GM19328 (cell line): ENCODE results near the gene PDE4B.
"Not testable (repeated sequence)": the region's sequence is repeated elsewhere in the genome, so short reads cannot be mapped to it uniquely, and the experiment has no call there.

Experiments
- ATAC-seq: cut with Tn5 transposase; IDR thresholded peaks from one replicate; pipeline ENCODE4 v1.9.1; 2021; ENCODE audit warnings: mild to moderate bottlenecking, moderate library complexity; ENCODE audit not compliant: unreplicated experiment

The PDE4B gene

GRCh38 chr1:66043186-66043585 lies 250.5 kb downstream of the PDE4B start:
- no peak for ATAC-seq

- no peak for ATAC-seq
Measured at GRCh38 chr1:66044912-66045311, 252.2 kb downstream of the PDE4B start.

DNA sequence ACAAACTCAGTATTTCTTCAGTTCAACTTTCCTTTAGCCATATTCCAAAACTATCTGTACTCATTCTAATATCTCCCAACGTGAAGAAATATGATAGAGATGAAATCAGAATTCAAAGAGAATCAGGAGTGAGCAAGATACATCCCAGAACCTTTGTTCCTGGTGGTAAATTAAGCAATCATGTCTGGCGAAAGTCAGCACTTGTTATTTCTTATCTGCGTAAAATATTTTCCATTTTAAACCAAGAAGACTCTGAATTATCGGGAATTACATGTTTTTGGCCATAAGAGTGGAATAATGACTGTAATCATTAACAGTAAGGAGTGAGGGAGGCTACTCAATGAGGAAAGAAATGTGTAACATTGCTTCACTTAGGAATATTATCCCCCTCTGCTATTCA lies 253.7 kb downstream of the PDE4B start:
- ATAC-seq: no peak

DNA sequence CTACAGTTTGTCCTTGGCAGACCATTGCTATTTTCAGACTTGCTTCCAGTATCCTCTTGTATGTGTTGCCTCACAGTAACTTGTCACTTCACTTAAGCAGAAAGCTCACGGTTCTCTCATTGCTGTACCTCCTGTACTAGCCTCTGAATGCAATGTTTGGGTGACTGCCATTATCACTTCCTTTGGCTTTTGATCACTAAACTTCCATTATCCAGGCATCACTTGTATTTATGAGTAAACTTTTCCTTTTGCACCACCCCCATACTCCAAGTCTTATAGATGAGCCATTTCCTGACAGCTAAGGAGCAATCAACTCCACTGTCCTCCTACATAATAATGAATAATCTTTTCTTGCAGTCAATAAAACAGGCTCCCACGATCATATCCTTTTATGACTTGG lies 255.3 kb downstream of the PDE4B start:
- ATAC-seq: no peak

- no peak for ATAC-seq
Measured at GRCh38 chr1:66050123-66050522, 257.4 kb downstream of the PDE4B start.

DNA sequence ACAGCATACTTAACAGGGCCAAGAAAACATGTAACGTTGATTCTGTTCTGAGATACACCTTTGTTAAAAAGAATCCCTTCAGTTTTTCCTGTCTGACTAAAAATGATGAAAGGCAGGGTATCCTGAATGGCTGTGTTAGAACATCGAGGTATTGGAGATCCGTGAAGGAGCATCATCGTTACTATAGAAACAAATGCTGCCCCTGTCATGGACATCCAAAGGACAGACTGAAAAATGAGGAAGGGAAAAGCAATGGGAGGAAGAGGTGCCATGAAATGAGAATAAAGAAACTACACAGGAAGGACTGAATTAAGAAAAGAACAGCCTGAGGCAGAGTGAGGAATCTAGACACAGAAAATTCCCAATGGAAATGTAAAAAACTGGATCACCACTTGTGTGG lies 257.9 kb downstream of the PDE4B start:
- ATAC-seq: no peak

- ATAC-seq: no peak
Measured at GRCh38 chr1:66055092-66055491, 262.4 kb downstream of the PDE4B start.

DNA sequence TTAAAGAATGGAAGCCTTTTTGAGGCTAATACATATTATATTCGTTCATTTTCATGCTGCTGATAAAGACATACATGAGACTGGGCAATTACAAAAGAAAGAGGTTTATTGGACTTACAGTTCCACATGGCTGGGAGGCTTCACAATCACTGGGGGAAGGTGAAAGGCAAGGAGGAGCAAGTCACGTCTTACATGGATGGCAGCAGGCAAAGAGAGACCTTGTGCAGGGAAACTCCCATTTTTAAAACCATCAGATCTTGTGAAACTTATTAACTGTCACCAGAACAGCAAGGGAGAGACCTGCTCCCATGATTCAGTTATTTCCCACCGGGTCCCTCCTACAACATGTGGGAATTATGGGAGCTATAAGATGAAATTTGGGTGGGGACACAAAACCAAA lies 264.8 kb downstream of the PDE4B start:
- not testable (repeated sequence) for ATAC-seq

GRCh38 chr1:66058558-66058957 lies 265.9 kb downstream of the PDE4B start:
- ATAC-seq: no peak

GRCh38 chr1:66067219-66067618 lies 274.5 kb downstream of the PDE4B start:
- not testable (repeated sequence) for ATAC-seq

GRCh38 chr1:66069976-66070876 lies 277.5 kb downstream of the PDE4B start:
- no peak for ATAC-seq

GRCh38 chr1:66073388-66073787 lies 280.7 kb downstream of the PDE4B start:
- ATAC-seq: no peak

DNA sequence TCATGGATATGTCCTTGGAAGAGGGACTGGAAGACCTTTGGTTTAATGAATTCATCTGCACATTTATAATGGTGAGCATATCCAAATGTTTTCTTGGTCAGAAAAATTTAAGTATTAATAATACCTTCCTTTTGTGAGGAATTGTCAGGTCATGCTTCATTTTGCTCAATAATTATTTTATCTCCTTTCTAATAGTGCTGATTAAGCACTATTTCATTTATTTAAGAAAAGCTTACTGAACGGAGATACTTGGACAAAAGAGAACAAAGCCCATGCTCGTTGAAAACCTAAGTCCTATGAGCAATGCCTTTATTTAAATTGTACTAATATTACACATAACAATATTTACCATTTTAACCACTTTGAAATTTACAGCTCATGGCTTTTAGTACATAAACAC lies 281.5 kb downstream of the PDE4B start:
- ATAC-seq: no peak

DNA sequence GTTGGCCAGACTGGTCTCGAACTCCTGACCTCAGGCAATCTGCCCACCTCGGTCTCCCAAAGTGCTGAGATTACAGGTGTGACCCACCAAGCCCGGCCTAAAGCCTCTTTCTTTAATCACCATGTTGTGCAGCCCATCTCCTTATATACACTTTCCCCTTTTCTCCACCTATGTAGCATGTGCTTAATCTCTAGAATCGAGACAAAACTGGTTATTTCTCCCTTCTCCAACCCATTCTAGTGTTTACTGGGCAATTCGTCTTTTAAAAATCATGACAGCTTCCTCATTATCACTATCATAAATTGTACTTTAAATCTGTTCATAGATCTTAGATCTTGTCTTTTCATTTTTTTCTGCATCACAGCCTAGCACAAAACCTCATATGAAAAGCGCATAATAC lies 285.7 kb downstream of the PDE4B start:
- no peak for ATAC-seq

DNA sequence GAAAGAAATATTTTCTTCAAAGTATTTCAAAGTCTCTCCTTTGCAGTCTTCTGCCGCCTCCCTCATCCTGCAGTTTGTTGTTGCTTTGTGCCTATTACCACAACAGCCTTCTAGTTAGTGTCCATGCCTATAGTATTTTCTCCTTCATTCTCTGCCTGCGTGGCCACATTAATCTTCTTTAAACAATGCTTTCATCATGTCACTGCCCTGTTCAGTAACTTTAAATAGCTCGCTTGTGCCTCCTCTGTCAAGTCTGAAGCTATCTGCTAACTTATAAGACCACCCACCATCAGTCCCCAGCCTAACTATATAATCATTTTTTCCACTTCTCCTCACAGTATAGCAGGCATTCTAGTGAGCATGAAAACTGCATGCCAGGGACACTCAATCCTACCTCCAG lies 290.3 kb downstream of the PDE4B start:
- ATAC-seq: no peak

- ATAC-seq: no peak
Measured at GRCh38 chr1:66084442-66084841, 291.7 kb downstream of the PDE4B start.

DNA sequence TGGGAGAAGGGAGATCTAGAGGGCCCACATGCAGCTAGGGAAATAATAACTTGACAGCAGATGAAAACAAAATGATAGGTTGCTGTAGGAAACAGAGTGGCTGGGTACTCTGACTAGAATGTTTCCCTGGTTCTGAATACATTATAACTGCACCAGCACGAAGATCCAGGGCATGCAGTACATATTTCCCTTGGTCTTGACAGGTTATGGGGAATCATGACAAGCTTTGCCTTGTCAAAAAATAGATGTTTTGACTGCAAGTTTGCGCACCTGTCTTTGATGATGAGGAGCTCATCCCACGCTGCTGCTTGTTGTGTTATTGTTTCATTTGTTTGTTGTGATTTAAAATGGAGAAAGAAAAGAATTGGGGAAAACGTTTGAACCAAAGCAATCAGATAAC lies 292.9 kb downstream of the PDE4B start:
- ATAC-seq: no peak

GRCh38 chr1:66088787-66089186 lies 296.1 kb downstream of the PDE4B start:
- no peak for ATAC-seq

GRCh38 chr1:66090859-66091457 lies 298.3 kb downstream of the PDE4B start:
- no peak for ATAC-seq

- no peak for ATAC-seq
Measured at GRCh38 chr1:66095190-66095589, 302.5 kb downstream of the PDE4B start.

DNA sequence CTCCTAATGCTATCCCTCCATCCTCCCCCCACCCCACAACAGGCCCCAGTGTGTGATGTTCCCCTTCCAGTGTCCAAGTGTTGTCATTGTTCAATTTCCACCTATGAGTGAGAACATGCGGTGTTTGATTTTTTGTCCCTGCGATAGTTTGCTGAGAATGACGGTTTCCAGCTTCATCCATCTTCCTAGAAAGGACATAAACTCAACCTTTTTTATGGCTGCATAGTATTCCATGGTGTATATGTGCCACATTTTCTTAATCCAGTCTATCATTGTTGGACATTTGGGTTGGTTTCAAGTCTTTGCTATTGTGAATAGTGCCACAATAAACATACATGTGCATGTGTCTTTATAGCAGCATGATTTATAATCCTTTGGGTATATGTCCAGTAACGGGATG lies 308.3 kb downstream of the PDE4B start:
- not testable (repeated sequence) for ATAC-seq

DNA sequence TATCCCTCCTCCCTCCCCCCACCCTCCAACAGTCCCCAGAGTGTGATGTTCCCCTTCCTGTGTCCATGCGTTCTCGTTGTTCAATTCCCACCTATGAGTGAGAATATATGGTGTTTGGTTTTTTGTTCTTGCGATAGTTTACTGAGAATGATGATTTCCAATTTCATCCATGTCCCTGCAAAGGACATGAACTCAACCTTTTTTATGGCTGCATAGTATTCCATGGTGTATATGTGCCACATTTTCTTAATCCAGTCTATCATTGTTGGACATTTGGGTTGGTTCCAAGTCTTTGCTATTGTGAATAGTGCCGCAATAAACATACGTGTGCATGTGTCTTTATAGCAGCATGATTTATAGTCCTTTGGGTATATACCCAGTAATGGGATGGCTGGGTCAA lies 311.4 kb downstream of the PDE4B start:
- ATAC-seq: not testable (repeated sequence)
